GM23338 (cell line): ENCODE measurements around the gene GCH1. TPM values are rescaled to one million over a fixed set of nuclear protein-coding genes. Genes with fewer than 3 reads are reported as not detected.

Source experiments
- ATAC-seq: fragments of 200-7000 bp; cut with Tn5 transposase; 3 replicates; pipeline ENCODE4 v1.9.1; 2020
- DNase-seq: peaks from one replicate; pipeline ENCODE4 v3.0.0-alpha.2; 2015; ENCODE audit warnings: low spot score
- H2AFZ ChIP-seq: fragments of 200-600 bp; sonication (generic); 2 replicates; pipeline ENCODE4 v1.8.0; 2016; ENCODE audit warnings: antibody characterized with exemption, mild to moderate bottlenecking, moderate library complexity
- H3F3A ChIP-seq: fragments of 200-600 bp; sonication (generic); replicated peaks from 2 replicates; pipeline ENCODE4 v1.8.0; 2017; ENCODE audit warnings: antibody characterized with exemption, mixed run types, low read depth
- H3K27ac ChIP-seq: fragments of 200-600 bp; sonication (generic); 2 replicates; pipeline ENCODE4 v1.6.1; 2016; ENCODE audit warnings: low read depth
- H3K27me3 ChIP-seq: fragments of 200-600 bp; sonication (generic); 2 replicates; pipeline ENCODE4 v1.8.0; 2016; ENCODE audit warnings: mild to moderate bottlenecking, mixed run types, moderate library complexity; ENCODE audit not compliant: insufficient read depth
- H3K36me3 ChIP-seq: fragments of 200-600 bp; sonication (generic); 2 replicates; pipeline ENCODE4 v1.8.0; 2016; ENCODE audit warnings: mild to moderate bottlenecking; ENCODE audit not compliant: insufficient read depth
- H3K4me1 ChIP-seq: fragments of 200-600 bp; sonication (generic); 2 replicates; pipeline ENCODE4 v1.8.0; 2016; ENCODE audit warnings: mild to moderate bottlenecking, moderate library complexity; ENCODE audit not compliant: insufficient read depth
- H3K4me2 ChIP-seq: fragments of 200-600 bp; sonication (generic); 2 replicates; pipeline ENCODE4 v1.7.1; 2017; ENCODE audit warnings: mixed run types
- H3K4me3 ChIP-seq: fragments of 200-600 bp; sonication (generic); 2 replicates; pipeline ENCODE4 v1.6.1; 2016; ENCODE audit warnings: mixed run types
- H3K79me2 ChIP-seq: fragments of 200-600 bp; sonication (generic); replicated peaks from 2 replicates; pipeline ENCODE4 v1.8.0; 2017; ENCODE audit warnings: mild to moderate bottlenecking; ENCODE audit not compliant: insufficient read depth
- H3K9me2 ChIP-seq: fragments of 200-600 bp; sonication (generic); 2 replicates; pipeline ENCODE4 v1.8.0; 2017; ENCODE audit not compliant: insufficient read depth
- H4K20me1 ChIP-seq: fragments of 200-600 bp; sonication (generic); replicated peaks from 2 replicates; pipeline ENCODE4 v1.8.0; 2017; ENCODE audit warnings: mild to moderate bottlenecking; ENCODE audit not compliant: insufficient read depth
- H3K27ac Mint-ChIP-seq: 2 replicates; pipeline ENCODE4 v1.8.0; 2020; ENCODE audit warnings: inconsistent platforms, mild to moderate bottlenecking, moderate library complexity, mixed read lengths
- H3K27me3 Mint-ChIP-seq: 3 replicates; pipeline ENCODE4 v1.8.0; 2022; ENCODE audit warnings: low read depth, mild to moderate bottlenecking, moderate library complexity, mixed read lengths, inconsistent platforms; ENCODE audit not compliant: insufficient read depth, poor library complexity
- H3K36me3 Mint-ChIP-seq: 3 replicates; pipeline ENCODE4 v1.8.0; 2021; ENCODE audit warnings: low read depth, mild to moderate bottlenecking, inconsistent platforms, moderate library complexity, mixed read lengths
- H3K4me1 Mint-ChIP-seq: 3 replicates; pipeline ENCODE4 v1.8.0; 2020; ENCODE audit warnings: mild to moderate bottlenecking, inconsistent platforms, mixed read lengths
- H3K4me3 Mint-ChIP-seq: 3 replicates; pipeline ENCODE4 v1.8.0; 2021; ENCODE audit warnings: moderate library complexity, mild to moderate bottlenecking, inconsistent platforms, mixed read lengths
- H3K9me3 Mint-ChIP-seq: 3 replicates; pipeline ENCODE4 v1.8.0; 2020; ENCODE audit warnings: moderate library complexity, mild to moderate bottlenecking, inconsistent platforms, mixed read lengths
- CREB1 ChIP-seq: fragments of 250-450 bp; sonication (Bioruptor Pico); IDR thresholded peaks from 2 replicates; pipeline ENCODE4 v1.5.0; 2020; ENCODE audit warnings: low read depth, mild to moderate bottlenecking, moderate library complexity
- CTCF ChIP-seq, 2 experiments: fragments of 200-600 bp in 1 of 2; sonication (generic) in 1 of 2; conservative IDR thresholded peaks; 2 replicates each; pipeline versions ENCODE4 v1.5.1 to v1.6.1; 2016 to 2017; ENCODE audit warnings: antibody characterized with exemption in 2 of 2, low read depth in 2 of 2, mild to moderate bottlenecking in 2 of 2, moderate library complexity in 1 of 2
- ETS1 ChIP-seq: IDR thresholded peaks from 2 replicates; pipeline ENCODE4 v1.6.1; 2016; ENCODE audit warnings: antibody characterized with exemption
- EZH2 ChIP-seq: fragments of 200-600 bp; sonication (generic); IDR thresholded peaks from one replicate; pipeline ENCODE4 v1.8.0; 2017; ENCODE audit warnings: antibody characterized with exemption, mild to moderate bottlenecking, low read depth; ENCODE audit not compliant: unreplicated experiment
- POLR2AphosphoS5 ChIP-seq: IDR thresholded peaks from 2 replicates; pipeline ENCODE4 v1.6.1; 2016; ENCODE audit warnings: antibody characterized with exemption, low read depth
- REST ChIP-seq: IDR thresholded peaks from one replicate; pipeline ENCODE4 v1.6.1; 2018; ENCODE audit warnings: antibody characterized with exemption; ENCODE audit not compliant: unreplicated experiment
- STAT1 ChIP-seq: IDR thresholded peaks from one replicate; pipeline ENCODE4 v1.6.1; 2016; ENCODE audit warnings: antibody characterized with exemption; ENCODE audit not compliant: unreplicated experiment
- ZNF114 ChIP-seq: fragments of 250-450 bp; sonication (Bioruptor Pico); IDR thresholded peaks from 2 replicates; pipeline ENCODE4 v1.5.0; 2020; ENCODE audit warnings: mild to moderate bottlenecking, moderate library complexity
- ZNF331 ChIP-seq: fragments of 250-450 bp; sonication (Bioruptor Pico); IDR thresholded peaks from 2 replicates; pipeline ENCODE4 v1.5.0; 2020; ENCODE audit warnings: low read depth, mild to moderate bottlenecking, moderate library complexity
- polyA plus RNA-seq: library from polyadenylated mRNA; unstranded; fragments of >200 nt; fragmentation: Nextera tagmentation; extraction: Ambion mirVana; gene quantifications from 2 replicates; pipeline ENCODE4 v1.2.1, GENCODE V29; 2016
- total RNA-seq: library from RNA; depleted of rRNA; stranded (reverse); fragments of >200 nt; shearing (Covaris generic); gene quantifications from 2 replicates; pipeline ENCODE4 v1.2.3, GENCODE V29; 2014

The GCH1 gene
- total and polyA plus RNA-seq, 2 experiments from 2014 or later, result 8.7 to 15.0 TPM

- Histone ChIP-seq H3K27ac (no peak overlapping the region), H3K9me2 (no peaks in the 10 kb centered on the region), H3F3A (0 out of 2 replicates have a peak, but pooled peaks cover 4% of the 10 kb centered on the region), H3K4me1 (peaks cover 18% of the 10 kb centered on the region), H4K20me1 (no peaks in the 10 kb centered on the region), H3K4me2 (peak overlapping the region; percentile 64), H3K27me3 (no peaks in the 10 kb centered on the region), H3K4me3 (peak overlapping the region; percentile 25; the same call in 1 of the 2 replicates), H2AFZ (peak overlapping the region; percentile 96), H3K79me2 (no peaks in the 10 kb centered on the region), H3K36me3 (no peaks in the 10 kb centered on the region; the same call in 1 of the 2 replicates)
- peak; percentile 39 for DNase-seq
- H3K4me1 Mint-ChIP-seq, result peaks cover 23% of the 10 kb centered on the region
- H3K36me3 Mint-ChIP-seq, result no peaks in the 10 kb centered on the region
- H3K27ac Mint-ChIP-seq, result no peak overlapping the region
- no peaks in the 10 kb centered on the region for H3K9me3 Mint-ChIP-seq
- ATAC-seq, result peak; percentile 63
- H3K4me3 Mint-ChIP-seq, result no peak overlapping the region
- TF ChIP-seq EZH2, result no peak
- H3K27me3 Mint-ChIP-seq, result peaks cover 8% of the 10 kb centered on the region
Observed at GRCh38 chr14:54804538-54805041, 98.0 kb downstream of the GCH1 start.

GRCh38 chr14:54803926-54804537 is 98.6 kb downstream of the GCH1 start:
- Mint-ChIP-seq H3K27me3 (peaks cover 8% of the 10 kb centered on the region), H3K27ac (no peak overlapping the region), H3K9me3 (no peaks in the 10 kb centered on the region), H3K36me3 (no peaks in the 10 kb centered on the region), H3K4me3 (no peak overlapping the region), H3K4me1 (peaks cover 23% of the 10 kb centered on the region)
- H3F3A ChIP-seq, result 0 out of 2 replicates have a peak, but pooled peaks cover 4% of the 10 kb centered on the region
- H3K9me2 ChIP-seq, result no peaks in the 10 kb centered on the region
- peak overlapping the region; percentile 64 for H3K4me2 ChIP-seq
- H3K4me3 ChIP-seq, result no peak overlapping the region
- H3K27ac ChIP-seq, result no peak overlapping the region
- no peaks in the 10 kb centered on the region for H3K79me2 ChIP-seq
- H3K27me3 ChIP-seq, result no peaks in the 10 kb centered on the region
- H3K4me1 ChIP-seq, result peaks cover 18% of the 10 kb centered on the region
- H2AFZ ChIP-seq, result peak overlapping the region; percentile 96
- H4K20me1 ChIP-seq, result no peaks in the 10 kb centered on the region
- no peak for ATAC-seq
- no peaks in the 10 kb centered on the region; the same call in 1 of the 2 replicates for H3K36me3 ChIP-seq
- no peak for DNase-seq
- TF ChIP-seq ETS1, result no peak
- TF ChIP-seq POLR2AphosphoS5, result no peak
- TF ChIP-seq EZH2, result no peak
- TF ChIP-seq STAT1, result no peak
- no peak for TF ChIP-seq CREB1 (CRISPR knock-in tag)
- no peak for TF ChIP-seq REST
- TF ChIP-seq ZNF114, result no peak
- TF ChIP-seq CTCF (conservative IDR thresholded peaks at IDR 0.05; ENCODE audit: low read depth in 2 of 2), result no peak
- no peak for TF ChIP-seq ZNF331 (CRISPR knock-in tag)
